Calu3 (cell line): ENCODE results near the gene SPHK2. TPM values are rescaled to one million over a fixed set of nuclear protein-coding genes. Genes with fewer than 3 reads are reported as not detected.

Experiments used
- BruUV-seq: library from RNA; stranded (reverse); fragments of 400-500 nt; replicated peaks from 2 replicates; lab custom pipeline; 2021; lab: Mats Ljungman, UMichigan
- CTCF ChIA-PET: fragments of 300-600 bp; sonication (Branson Sonifier 250); formaldehyde crosslinking; loops from one replicate; lab custom pipeline; 2022; ENCODE audit warnings: antibody characterized with exemption; lab: Charles Lee
- DNase-seq: peaks from one replicate; pipeline ENCODE4 v3.0.0; 2022
- H3K27ac Mint-ChIP-seq: one replicate; pipeline ENCODE4 v1.8.0; 2022; ENCODE audit warnings: mixed read lengths; ENCODE audit not compliant: unreplicated experiment
- H3K27me3 Mint-ChIP-seq: one replicate; pipeline ENCODE4 v1.8.0; 2022; ENCODE audit warnings: mixed read lengths; ENCODE audit not compliant: unreplicated experiment
- H3K36me3 Mint-ChIP-seq: one replicate; pipeline ENCODE4 v1.8.0; 2022; ENCODE audit warnings: mild to moderate bottlenecking, moderate library complexity, mixed read lengths; ENCODE audit not compliant: insufficient read depth, unreplicated experiment
- H3K4me1 Mint-ChIP-seq: one replicate; pipeline ENCODE4 v1.8.0; 2022; ENCODE audit warnings: mild to moderate bottlenecking, low read depth, mixed read lengths; ENCODE audit not compliant: unreplicated experiment
- H3K4me3 Mint-ChIP-seq: one replicate; pipeline ENCODE4 v1.8.0; 2022; ENCODE audit warnings: mild to moderate bottlenecking, low read depth, moderate library complexity, mixed read lengths; ENCODE audit not compliant: unreplicated experiment
- H3K9me3 Mint-ChIP-seq: one replicate; pipeline ENCODE4 v1.8.0; 2022; ENCODE audit warnings: low read depth, mixed read lengths; ENCODE audit not compliant: unreplicated experiment
- intact Hi-C: fragments of 100-400 bp; cut with micrococcal nuclease; formaldehyde crosslinking; loops from one replicate; pipeline ENCODE4 v1.10.0; 2022; ENCODE audit not compliant: unreplicated experiment
- total RNA-seq: library from RNA; stranded (reverse); gene quantifications from 2 replicates; pipeline ENCODE4 v1.2.3, GENCODE V29; 2022
- TF ChIP-seq, protein P1 (sequence below): fragments of 200-600 bp; IDR thresholded peaks from one replicate; pipeline ENCODE4 v1.8.0; 2022; ENCODE audit warnings: antibody characterized with exemption; ENCODE audit not compliant: unreplicated experiment

Gene SPHK2
- total RNA-seq, 1 experiment from 2014 or later: 24.2 TPM

DNA sequence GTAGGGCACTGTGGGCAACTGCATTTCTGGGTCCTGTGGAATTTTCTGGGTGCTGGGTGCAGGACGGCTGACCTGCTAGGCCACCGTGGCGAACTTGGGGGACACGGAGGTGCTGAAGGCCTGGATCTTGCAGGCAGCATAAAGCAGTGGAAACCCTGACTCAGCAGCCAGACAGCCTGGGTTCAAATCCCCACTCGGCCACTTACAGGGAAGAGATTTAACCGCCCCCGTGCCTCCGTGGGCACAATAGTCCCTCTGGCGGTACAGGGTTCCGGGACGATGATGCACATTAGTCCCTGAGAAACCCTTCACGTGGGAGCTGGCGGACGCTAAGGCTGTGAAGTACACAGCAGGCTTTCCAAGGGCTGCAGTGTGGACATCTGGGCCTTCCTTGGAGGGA, 7.4 kb upstream of the SPHK2 start:
- Mint-ChIP-seq H3K36me3 (peaks cover 45% of the 10 kb centered on the region), H3K27ac (no peak overlapping the region), H3K9me3 (no peaks in the 10 kb centered on the region), H3K4me1 (peaks cover 37% of the 10 kb centered on the region), H3K27me3 (no peaks in the 10 kb centered on the region), H3K4me3 (no peak overlapping the region)
- intact Hi-C loops: no loop called here
- no TSS peak for BruUV-seq
- no peak for DNase-seq
- CTCF ChIA-PET: no interaction called here
- TF ChIP-seq, protein P1, sequence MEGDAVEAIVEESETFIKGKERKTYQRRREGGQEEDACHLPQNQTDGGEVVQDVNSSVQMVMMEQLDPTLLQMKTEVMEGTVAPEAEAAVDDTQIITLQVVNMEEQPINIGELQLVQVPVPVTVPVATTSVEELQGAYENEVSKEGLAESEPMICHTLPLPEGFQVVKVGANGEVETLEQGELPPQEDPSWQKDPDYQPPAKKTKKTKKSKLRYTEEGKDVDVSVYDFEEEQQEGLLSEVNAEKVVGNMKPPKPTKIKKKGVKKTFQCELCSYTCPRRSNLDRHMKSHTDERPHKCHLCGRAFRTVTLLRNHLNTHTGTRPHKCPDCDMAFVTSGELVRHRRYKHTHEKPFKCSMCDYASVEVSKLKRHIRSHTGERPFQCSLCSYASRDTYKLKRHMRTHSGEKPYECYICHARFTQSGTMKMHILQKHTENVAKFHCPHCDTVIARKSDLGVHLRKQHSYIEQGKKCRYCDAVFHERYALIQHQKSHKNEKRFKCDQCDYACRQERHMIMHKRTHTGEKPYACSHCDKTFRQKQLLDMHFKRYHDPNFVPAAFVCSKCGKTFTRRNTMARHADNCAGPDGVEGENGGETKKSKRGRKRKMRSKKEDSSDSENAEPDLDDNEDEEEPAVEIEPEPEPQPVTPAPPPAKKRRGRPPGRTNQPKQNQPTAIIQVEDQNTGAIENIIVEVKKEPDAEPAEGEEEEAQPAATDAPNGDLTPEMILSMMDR: no peak

DNA sequence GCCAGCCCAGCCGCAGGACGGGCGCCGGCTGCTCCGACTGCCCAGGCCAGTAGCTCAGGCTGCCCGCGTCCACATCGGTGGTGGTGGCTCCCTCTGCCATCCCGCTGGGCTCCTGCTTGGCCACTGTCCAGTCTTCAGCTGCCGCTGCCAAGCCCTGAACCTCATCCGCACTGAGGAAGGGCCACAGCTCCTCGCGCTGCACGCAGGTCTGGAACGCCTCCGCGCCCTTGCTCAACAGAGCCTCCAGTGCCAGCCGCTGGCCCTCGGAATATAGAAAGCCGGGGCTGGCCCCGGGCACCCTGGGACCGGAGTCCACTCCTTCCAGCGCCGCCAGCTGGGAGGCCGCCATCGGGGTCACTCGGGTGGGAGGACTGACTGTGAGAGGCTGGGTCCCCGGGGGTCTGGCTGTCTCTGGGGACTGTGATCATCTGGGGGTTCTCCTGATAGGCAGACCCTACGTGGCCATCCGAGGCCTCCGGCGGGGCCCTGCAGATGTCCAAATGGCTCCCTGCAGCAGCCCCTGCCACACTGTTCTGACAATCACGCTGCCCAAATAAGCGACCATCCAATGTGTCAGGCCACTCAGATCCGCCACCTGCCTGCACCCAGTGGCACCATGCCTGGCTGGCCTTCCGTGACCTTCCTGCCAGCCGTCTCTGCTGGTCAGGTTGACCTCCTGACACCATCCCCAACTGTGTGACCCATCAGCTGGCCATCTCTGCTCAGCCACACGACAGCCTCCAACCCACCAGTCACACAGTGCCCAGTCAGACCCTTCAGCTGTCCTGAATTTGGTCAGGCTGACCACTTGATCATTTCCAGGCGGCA, 6.1 kb upstream of the SPHK2 start:
- H3K4me1 Mint-ChIP-seq: peaks cover 43% of the 10 kb centered on the region
- CTCF ChIA-PET: interaction anchor here (0.5 to 1.2 kb wide), 2 partner anchors 292 to 332 kb away, joined by 3 to 4 read pairs; no protein-coding TSS in a partner anchor
- no peaks in the 10 kb centered on the region for H3K9me3 Mint-ChIP-seq
- DNase-seq: peak; percentile 50
- BruUV-seq: no TSS peak
- peaks cover 58% of the 10 kb centered on the region for H3K36me3 Mint-ChIP-seq
- no peaks in the 10 kb centered on the region for H3K27me3 Mint-ChIP-seq
- intact Hi-C loops: no loop called here
- H3K27ac Mint-ChIP-seq: peak overlapping the region; percentile 100
- TF ChIP-seq, protein P1: no peak
- H3K4me3 Mint-ChIP-seq: peak overlapping the region; percentile 94

DNA sequence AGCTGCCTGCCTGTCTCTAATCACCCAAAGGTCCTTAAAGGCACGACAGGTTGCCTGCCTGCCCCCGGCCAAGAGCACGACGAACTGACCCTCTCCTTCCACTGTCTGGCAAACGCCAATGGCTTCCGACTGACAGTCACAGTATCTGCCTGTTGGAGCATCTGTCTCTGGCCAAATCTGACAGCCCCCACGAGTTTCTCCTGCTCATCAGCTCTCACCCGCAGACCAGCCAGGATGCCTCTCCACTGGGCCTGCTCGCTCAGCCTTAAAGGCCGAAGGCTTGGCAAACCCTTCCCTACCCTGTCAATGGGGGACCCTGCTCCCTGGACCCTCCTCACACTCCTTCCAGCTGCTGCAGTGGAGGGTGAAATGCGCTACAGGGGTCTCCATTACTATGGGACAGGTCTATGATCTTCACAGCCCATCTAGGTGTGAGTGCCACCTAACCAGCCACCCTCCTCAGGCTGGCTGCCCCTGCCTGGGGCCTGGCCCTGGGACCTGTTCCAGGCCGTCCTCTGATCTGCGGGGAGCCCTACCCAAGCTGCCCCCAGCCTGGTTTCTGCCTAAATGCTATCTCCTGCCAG, 5.4 kb upstream of the SPHK2 start:
- BruUV-seq: no TSS peak
- peak overlapping the region; percentile 100 for H3K27ac Mint-ChIP-seq
- no peaks in the 10 kb centered on the region for H3K9me3 Mint-ChIP-seq
- H3K4me1 Mint-ChIP-seq: peaks cover 43% of the 10 kb centered on the region
- H3K27me3 Mint-ChIP-seq: no peaks in the 10 kb centered on the region
- intact Hi-C loops: no loop called here
- TF ChIP-seq, protein P1: no peak
- DNase-seq: no peak
- peaks cover 65% of the 10 kb centered on the region for H3K36me3 Mint-ChIP-seq
- H3K4me3 Mint-ChIP-seq: peak overlapping the region; percentile 94
- CTCF ChIA-PET: no interaction called here

DNA sequence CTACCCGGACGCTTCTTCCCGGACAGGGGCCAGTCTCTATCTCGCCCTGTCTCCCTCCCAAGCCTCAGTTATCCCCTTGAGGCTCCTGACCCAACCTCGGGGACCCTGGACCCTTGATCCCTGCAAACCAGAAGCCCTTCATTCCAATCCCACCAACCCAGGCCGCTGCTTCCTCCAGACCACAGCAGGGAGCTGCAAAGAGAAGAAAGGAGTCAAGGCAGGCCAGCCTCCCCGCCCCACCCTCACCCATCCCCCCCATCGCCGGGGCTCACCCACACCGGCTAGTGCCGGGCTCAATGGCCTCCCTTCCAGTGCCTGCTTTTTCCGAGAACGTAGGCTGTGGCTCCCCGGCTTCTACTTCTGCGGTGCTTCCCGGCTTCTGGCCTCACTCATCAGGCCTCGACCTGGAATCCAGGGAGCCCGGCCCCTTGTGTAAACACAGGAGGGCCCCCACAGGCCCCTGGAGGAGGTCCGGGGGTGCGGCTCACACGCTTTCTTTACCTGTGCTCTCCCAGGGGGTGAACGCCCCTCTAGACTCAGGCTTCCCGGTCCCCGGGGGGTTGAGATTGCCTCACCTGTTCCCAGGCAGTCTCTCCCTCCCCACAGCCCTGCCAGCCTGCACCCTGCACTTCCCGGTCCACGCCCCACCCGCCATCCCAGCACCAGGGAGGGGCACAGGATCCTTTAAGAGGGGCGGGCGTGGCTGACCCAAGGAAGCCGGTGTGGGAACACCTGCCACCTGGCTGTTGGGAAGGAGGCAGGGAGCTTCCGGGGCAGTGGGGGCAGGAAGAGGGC, 4.7 kb upstream of the SPHK2 start, which contains the start of gene FAM83E:
Gene FAM83E (minus strand): TSS at position 641 of the 795 bp plus-strand sequence. CDS start 1,704 bp downstream, outside the sequence.
- CTCF ChIA-PET: interaction anchor here (0.6 to 0.7 kb wide), 2 partner anchors 110 to 251 kb away, joined by 3 to 4 read pairs; partner anchors contain the start of genes SYNGR4 and TMEM143
- no peaks in the 10 kb centered on the region for H3K27me3 Mint-ChIP-seq
- no TSS peak for BruUV-seq
- intact Hi-C loops: no loop called here
- H3K27ac Mint-ChIP-seq: peak within 1 kb of the TSS; percentile 100
- DNase-seq: peak; percentile 92
- H3K4me1 Mint-ChIP-seq: peaks cover 48% of the 10 kb centered on the region
- TF ChIP-seq, protein P1: no peak
- H3K9me3 Mint-ChIP-seq: no peaks in the 10 kb centered on the region
- peak within 1 kb of the TSS; percentile 94 for H3K4me3 Mint-ChIP-seq
- peaks cover 72% of the 10 kb centered on the region for H3K36me3 Mint-ChIP-seq
